ENCODE data around the gene CCDC33.

CCDC33 gene

GRCh38 chr15:74367296-74367854 lies 131.2 kb downstream of the CCDC33 start, which contains the start of gene CYP11A1:
Gene CYP11A1, minus strand, starts transcription at chr15:74367646. Its CDS starts 61 bp downstream, at chr15:74367585.
- H3K27ac ChIP-seq, result no peak within 1 kb of the TSS
- TF ChIP-seq ZFX (IDR thresholded peaks at IDR 0.05; ENCODE audit: borderline replicate concordance) (no peak), CTCF (IDR thresholded peaks at IDR 0.05) (no peak)

DNA sequence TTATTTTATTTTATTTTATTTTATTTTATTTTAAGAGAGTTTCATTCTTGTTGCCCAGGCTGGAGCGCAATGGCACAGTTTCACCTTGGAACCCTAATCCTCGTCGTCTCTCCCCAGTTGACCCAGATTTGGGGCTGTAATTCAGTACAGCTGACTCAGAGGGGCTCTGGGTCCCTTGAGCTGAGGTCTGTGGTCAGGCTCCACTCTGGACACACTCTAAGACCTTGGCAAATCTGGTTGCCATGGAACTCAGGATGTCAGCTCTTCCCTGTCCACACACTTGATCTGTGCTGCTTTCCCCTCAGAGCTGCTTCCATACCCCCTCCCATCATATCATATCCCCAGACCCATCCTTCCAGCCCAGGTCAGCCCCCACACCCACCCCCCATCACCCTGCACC lies 132.0 kb downstream of the CCDC33 start:
- no peak overlapping the region for H3K27ac ChIP-seq
- TF ChIP-seq ZFX (IDR thresholded peaks at IDR 0.05; ENCODE audit: borderline replicate concordance) (no peak), CTCF (IDR thresholded peaks at IDR 0.05) (no peak)

GRCh38 chr15:74369084-74369745 lies 133.1 kb downstream of the CCDC33 start:
- no peak for TF ChIP-seq ZFX (IDR thresholded peaks at IDR 0.05; ENCODE audit: borderline replicate concordance)
- no peak for TF ChIP-seq CTCF (IDR thresholded peaks at IDR 0.05)
- no peak overlapping the region for H3K27ac ChIP-seq

- no peak overlapping the region for H3K27ac ChIP-seq
- no peak for TF ChIP-seq CTCF (IDR thresholded peaks at IDR 0.05)
- no peak for TF ChIP-seq ZFX (IDR thresholded peaks at IDR 0.05; ENCODE audit: borderline replicate concordance)
Observed at GRCh38 chr15:74369756-74370155, 133.6 kb downstream of the CCDC33 start.

DNA sequence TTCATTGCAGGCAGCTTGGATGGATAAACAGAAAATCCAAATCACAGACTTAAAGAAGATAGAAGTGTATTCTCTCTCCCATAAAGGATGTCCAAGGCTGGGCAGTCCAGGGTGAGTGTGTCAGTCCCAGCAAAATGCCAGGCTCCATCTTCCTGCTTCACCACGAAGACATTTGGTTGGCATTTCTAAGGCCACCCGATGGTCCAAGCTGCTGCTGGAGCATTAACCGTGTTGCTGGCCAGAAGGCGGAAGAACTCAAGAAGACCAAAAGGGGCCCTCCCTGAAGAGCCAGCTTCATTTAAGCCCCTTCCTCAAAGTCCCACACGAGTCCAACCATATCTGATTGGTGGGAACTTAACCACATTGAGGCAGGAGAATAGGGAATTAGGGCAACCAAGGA lies 134.3 kb downstream of the CCDC33 start:
- TF ChIP-seq CTCF (IDR thresholded peaks at IDR 0.05) (no peak), ZFX (IDR thresholded peaks at IDR 0.05; ENCODE audit: borderline replicate concordance) (no peak)
- H3K27ac ChIP-seq, result no peak overlapping the region

DNA sequence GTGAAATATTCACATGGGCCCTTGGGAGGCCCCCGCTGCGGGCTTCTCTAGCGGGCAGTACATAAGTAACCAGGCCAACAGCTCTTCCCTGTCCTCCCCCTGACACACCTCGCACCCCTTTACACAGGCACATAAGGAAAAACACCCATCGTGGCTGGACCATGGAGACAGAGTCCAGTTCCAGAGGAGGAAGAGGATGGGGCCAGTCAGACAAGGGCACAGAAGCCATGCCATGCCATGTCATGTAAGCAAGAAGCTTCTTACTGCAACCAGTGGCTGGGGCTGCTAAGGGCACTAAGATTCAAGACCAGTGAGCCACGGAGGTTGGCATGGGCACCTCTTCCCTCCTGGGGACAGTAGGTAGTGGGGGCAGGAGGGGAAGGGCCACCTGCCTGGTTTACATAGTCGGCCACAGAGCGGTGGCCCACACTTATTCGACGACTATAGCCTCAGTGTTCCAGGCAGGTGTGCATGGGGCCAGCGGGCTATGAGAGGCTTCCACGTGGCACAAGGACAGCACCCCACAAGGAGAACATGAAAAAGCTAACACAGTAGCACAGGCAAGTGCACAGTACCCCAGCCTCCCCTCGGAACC lies 137.0 kb downstream of the CCDC33 start:
- TF ChIP-seq CTCF (IDR thresholded peaks at IDR 0.05), result no peak
- TF ChIP-seq ZFX (IDR thresholded peaks at IDR 0.05; ENCODE audit: borderline replicate concordance), result no peak
- H3K27ac ChIP-seq, result no peak overlapping the region
